Astrocyte of the cerebellum (primary cell): Measurements from ENCODE around the gene ARHGEF11.

ENCODE experiments used
- DNase-seq: peaks from one replicate; pipeline ENCODE4 v3.0.0-alpha.2; 2011; ENCODE audit warnings: low read depth
- H3K4me3 ChIP-seq: 2 replicates; pipeline ENCODE4 v1.5.1; 2011; ENCODE audit warnings: mild to moderate bottlenecking, low read depth, low read length, moderate library complexity
- in situ Hi-C: cut with HindIII; loops from 2 replicates; pipeline ENCODE4 v1.10.0; 2017; ENCODE audit warnings: low sequenced_read_pairs
- TF ChIP-seq, protein P1 (sequence below): IDR thresholded peaks from 2 replicates; pipeline ENCODE4 v1.5.1; 2012; ENCODE audit warnings: low read length, low read depth, moderate library complexity, mild to moderate bottlenecking; ENCODE audit errors: missing control alignments

ARHGEF11 gene

DNA sequence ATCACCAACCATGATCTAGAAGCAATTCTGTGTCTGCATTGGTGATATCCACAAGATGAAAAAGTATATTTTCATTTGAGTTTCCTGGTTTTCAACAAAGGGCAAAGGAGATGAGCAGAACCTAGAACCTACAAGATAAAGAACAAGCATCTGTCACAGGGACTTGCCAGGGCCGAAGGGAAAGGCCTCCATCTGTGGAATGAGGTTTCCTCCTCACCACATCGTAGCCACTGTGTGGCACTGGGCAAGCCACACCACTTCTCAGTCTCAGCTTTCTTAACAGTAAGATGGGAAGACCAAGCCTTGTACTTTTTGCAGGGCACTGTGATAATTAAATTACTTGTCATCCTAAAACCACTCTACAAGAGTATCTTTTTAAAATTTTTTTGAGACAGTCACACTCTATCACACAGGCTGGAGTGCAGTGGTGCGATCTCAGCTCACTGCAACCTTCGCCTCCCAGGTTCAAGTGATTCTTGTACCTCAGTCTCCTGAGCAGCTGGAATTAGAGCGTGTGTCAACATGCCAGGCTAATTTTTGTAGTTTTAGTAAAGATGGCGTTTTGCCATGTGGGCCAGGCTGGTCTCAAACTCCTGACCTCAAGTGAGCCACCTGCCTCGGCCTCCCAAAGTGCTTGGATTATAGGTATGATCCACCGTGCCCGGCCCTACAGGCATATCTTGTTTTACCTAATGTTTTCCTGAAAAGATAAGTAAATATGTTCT lies 45.8 kb downstream of the ARHGEF11 start:
- in situ Hi-C loops: no loop called here
- TF ChIP-seq, protein P1, sequence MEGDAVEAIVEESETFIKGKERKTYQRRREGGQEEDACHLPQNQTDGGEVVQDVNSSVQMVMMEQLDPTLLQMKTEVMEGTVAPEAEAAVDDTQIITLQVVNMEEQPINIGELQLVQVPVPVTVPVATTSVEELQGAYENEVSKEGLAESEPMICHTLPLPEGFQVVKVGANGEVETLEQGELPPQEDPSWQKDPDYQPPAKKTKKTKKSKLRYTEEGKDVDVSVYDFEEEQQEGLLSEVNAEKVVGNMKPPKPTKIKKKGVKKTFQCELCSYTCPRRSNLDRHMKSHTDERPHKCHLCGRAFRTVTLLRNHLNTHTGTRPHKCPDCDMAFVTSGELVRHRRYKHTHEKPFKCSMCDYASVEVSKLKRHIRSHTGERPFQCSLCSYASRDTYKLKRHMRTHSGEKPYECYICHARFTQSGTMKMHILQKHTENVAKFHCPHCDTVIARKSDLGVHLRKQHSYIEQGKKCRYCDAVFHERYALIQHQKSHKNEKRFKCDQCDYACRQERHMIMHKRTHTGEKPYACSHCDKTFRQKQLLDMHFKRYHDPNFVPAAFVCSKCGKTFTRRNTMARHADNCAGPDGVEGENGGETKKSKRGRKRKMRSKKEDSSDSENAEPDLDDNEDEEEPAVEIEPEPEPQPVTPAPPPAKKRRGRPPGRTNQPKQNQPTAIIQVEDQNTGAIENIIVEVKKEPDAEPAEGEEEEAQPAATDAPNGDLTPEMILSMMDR: no peak
- H3K4me3 ChIP-seq: no peak overlapping the region
- DNase-seq: no peak

DNA sequence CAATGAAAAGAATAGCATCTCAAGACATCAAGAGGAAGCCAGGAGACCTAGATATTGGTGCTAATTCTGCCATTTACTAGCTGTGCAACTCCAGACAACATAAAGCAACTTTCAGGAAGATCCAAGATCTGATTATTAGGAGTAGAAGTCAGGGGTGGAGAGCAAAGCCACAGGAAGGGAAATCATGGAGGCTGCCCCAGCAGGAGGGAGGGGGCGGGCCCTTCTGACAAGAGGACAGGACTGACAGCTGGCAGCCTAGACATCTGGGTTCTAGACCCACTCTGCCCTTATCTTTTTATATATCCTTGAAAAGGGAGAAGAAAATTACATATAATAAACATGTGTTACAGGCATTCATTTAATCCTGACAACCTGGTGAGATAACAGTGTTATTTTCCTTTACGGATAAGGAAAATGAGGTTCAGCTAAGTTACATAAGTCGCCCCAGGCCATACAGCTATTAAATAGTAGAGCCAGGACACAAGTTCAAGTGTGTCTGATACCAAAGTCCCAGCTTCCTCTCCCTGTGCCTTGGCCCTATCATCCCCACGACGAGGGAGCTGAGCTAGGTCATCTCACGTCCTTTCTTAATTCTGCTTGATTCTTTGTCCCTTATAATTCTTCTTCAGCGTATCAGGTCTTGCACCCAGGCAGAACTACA lies 46.6 kb downstream of the ARHGEF11 start:
- no peak overlapping the region for H3K4me3 ChIP-seq
- DNase-seq: no peak
- in situ Hi-C loops: no loop called here
- TF ChIP-seq, protein P1: no peak

DNA sequence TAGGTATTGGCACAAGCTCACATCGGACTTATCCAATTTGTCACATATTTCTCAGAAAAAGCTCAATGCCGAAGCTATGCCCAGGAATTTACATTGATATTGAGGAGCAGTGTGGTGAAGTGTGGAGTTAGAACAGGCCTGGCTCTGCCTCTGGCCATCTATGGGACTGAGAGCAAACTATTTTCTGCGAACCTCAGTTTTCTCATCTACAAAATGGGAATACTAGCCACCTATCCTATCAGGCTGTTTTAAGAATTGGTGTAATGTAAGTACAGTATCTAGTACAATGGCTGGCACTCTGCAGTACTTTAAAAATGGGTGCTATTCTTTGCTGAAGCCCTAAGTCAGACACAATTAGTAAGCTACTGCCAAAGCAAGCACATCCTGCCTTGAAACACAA lies 47.2 kb downstream of the ARHGEF11 start:
- no peak for DNase-seq
- in situ Hi-C loops: no loop called here
- H3K4me3 ChIP-seq: no peak overlapping the region
- TF ChIP-seq, protein P1: no peak

DNA sequence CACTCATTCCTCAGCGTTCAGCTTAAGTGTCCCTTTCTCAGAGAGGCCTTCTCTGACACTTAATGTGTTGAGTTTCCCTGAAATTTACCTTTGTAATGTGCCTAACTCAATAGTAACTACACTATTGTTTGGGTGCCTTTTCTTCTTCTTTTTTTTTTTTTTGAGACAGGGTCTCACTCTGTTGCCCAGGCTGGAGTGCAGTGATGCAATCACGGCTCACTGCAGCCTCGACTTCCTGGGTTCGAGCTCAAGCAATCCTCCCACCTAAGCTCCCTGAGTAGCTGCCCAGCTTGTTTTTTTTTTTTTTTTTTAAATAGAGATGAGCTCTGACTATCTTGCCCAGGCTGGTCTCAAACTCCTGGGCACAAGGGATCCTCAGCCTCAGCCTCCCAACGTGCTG lies 50.1 kb downstream of the ARHGEF11 start:
- TF ChIP-seq, protein P1: no peak
- no peak overlapping the region for H3K4me3 ChIP-seq
- DNase-seq: no peak
- in situ Hi-C loops: no loop called here

DNA sequence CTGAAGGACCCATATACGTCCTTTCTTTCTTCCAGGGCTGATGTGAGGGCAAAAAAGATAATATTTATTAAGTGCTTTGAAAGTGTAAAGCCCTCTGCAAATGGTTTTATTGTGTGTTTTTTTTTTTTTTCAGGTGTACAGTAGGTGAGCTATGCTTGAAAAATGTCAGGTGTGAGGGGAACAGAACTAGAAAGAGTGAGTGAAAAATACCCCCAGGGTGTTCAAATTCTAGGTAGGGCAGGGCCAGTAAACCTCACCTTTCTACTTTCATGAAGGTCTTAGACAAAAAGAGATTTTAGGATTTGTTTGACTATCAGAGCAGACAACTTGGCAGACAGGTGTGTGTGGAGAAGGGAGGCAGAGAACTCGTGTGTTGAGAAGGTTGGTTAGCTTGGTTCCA lies 51.3 kb downstream of the ARHGEF11 start:
- DNase-seq: no peak
- no peak overlapping the region for H3K4me3 ChIP-seq
- TF ChIP-seq, protein P1: no peak
- in situ Hi-C loops: loop anchor here (5.0 kb wide), 1 partner anchor 38 kb away; no protein-coding TSS in a partner anchor

DNA sequence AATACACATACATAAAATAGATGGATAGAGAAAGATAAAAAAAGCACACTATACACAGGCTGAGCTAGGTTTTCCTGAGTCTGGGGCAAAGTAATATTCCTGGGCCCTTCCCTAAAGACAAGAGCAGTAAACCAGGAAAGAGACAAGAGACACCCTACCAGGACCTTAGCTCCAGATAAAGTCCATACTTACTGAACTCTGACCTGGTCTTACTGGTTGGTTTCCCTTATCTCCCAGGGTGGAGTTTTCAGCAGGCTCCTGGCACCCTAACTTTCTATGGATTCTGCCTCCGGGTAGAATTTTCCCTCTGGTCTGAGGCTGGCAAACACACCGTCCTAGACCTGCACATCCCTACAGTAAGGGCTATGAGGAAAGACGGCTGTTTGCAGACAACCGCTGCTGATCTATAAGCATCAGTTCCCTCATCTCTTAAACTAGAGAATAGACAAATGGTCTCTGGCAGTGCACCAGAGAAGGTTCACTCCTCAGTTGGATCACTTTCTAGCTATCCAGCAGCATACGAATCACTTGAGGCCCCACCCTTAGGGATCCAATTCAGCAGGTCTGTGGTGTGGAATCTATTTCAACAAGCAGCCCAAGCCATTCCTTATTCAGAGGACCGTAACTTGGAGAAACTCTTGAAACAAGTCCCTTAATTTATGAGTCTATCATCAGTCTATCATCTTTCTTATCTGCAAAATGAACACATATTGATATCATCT lies 52.0 kb downstream of the ARHGEF11 start:
- in situ Hi-C loops: loop anchor here (5.0 kb wide), 1 partner anchor 39 kb away; no protein-coding TSS in a partner anchor
- no peak for DNase-seq
- TF ChIP-seq, protein P1: no peak
- H3K4me3 ChIP-seq: no peak overlapping the region
